Heart right ventricle (tissue), 16 donors: ENCODE data around the gene NAGS. TPM values are rescaled to one million over a fixed set of nuclear protein-coding genes. Genes with fewer than 3 reads are reported as not detected.

Experiments used
- ATAC-seq, 8 donors: fragments of 200-7000 bp; cut with Tn5 transposase; one replicate each; pipeline ENCODE4 v1.9.1; 2020; ENCODE audit warnings: mild to moderate bottlenecking in 8 of 8, moderate library complexity in 8 of 8, moderate number of reproducible peaks in 1 of 8
- DNase-seq, 2 donors: peaks; one replicate each; pipeline ENCODE4 v3.0.0-alpha.2; 2020
- H3K27ac ChIP-seq, 10 donors: fragments of 200-600 bp; sonication (generic) in 2 of 10; one replicate each; pipeline versions ENCODE4 v1.5.0 to v1.8.0; 2020 to 2022; ENCODE audit warnings: mild to moderate bottlenecking in 3 of 10
- H3K27me3 ChIP-seq, 7 donors: fragments of 200-600 bp; one replicate each; pipeline ENCODE4 v1.8.0; 2021 to 2022; ENCODE audit warnings: mild to moderate bottlenecking in 2 of 7
- H3K36me3 ChIP-seq, 9 donors: fragments of 200-600 bp; sonication (generic) in 1 of 9; one replicate each; pipeline versions ENCODE4 v1.5.0 to v1.8.0; 2020 to 2022; ENCODE audit warnings: mild to moderate bottlenecking in 2 of 9
- H3K4me1 ChIP-seq, 9 donors: fragments of 200-600 bp; sonication (generic) in 1 of 9; one replicate each; pipeline versions ENCODE4 v1.5.0 to v1.8.0; 2020 to 2022; ENCODE audit warnings: mild to moderate bottlenecking in 4 of 9
- H3K4me3 ChIP-seq, 10 donors: fragments of 200-600 bp; sonication (generic) in 2 of 10; one replicate each; pipeline versions ENCODE4 v1.5.0 to v1.8.0; 2020 to 2022; ENCODE audit warnings: mild to moderate bottlenecking in 7 of 10, moderate library complexity in 2 of 10
- H3K9me3 ChIP-seq, 11 donors: fragments of 200-600 bp in 10 of 11; sonication (generic) in 2 of 11; one replicate each; pipeline versions ENCODE4 v1.5.0 to v1.8.0; 2013 to 2022; ENCODE audit warnings: mild to moderate bottlenecking in 2 of 11, control low read depth in 1 of 11, moderate library complexity in 1 of 11
- CTCF ChIP-seq, 9 donors: fragments of 200-600 bp; sonication (generic) in 2 of 9; IDR thresholded peaks; one replicate each; pipeline versions ENCODE4 v1.5.0 to v1.8.0; 2021 to 2022; ENCODE audit warnings: antibody characterized with exemption in 9 of 9, mild to moderate bottlenecking in 5 of 9, moderate library complexity in 1 of 9
- WGBS, 2 donors: extraction: QIAGEN DNeasy Blood & Tissue Kit; methylation state at CpG; one replicate each; pipeline ENCODE4 v1.1.7; 2013; ENCODE audit warnings: inconsistent platforms in 1 of 2; 5-methylcytosine and 5-hydroxymethylcytosine counted together
- intact Hi-C, 10 donors: fragments of 100-400 bp; cut with DNase I; formaldehyde crosslinking; loops; one replicate each; pipeline versions ENCODE4 v1.11.1 to v1.14.2; 2022
- polyA plus RNA-seq, 2 donors: library from polyadenylated mRNA; stranded (reverse); fragments of 200-250 nt; gene quantifications; one replicate each; pipeline ENCODE4 v1.2.3, GENCODE V29; 2013
- total RNA-seq, 10 donors: library from RNA; stranded (reverse); fragmentation: NEBNext Ultra II Directional in 3 of 10; extraction: Animal tissue kit (Norgen Biotek cat#: 25700) in 3 of 10; gene quantifications; one replicate each; pipeline versions ENCODE4 v1.2.1 to v1.2.4, GENCODE V29; 2021 to 2023
- donor health status: Arrhythmogenic right ventricular cardiomyopathy.
- donor health status: ischemic (EF 13 %, LVEDD 7.1; RV severe dilation, severe dysfunction).
- donor health status: healthy with polysubstance abuse.
- donor health status: DM: no; HTN: yes; CAD: no.
- donor health status: DM: no; HTN: no; CAD: no.
- donor health status: ischemic (EF 25% LVEDD 6.9; RV normal size, moderate dysfunction).
- donor health status: ischemic (EF 25% LVEDD 5.7; RV mildly dilated, moderate dysfunction).
- donor health status: healthy.
- donor health status: DM: yes; HTN: yes; CAD: no.
- donor health status: Ischemic cardiomyopathy.
- donor health status: ischemic (EF 35%, LVEDD 5.7; RV mildly dilated, moderate dysfunction).
- donor health status: nonischemic (EF 11% LVEDD 7.7; RV severe dilation, severe dysfunction).
- donor health status: DM: yes; HTN: yes; CAD: no.
- donor health status: PGD.
- donor health status: ischemic (EF 29% LVEDD 5.4; RV normal size, mild dysfunction).
- donor health status: nonischemic (EF 23%, LVEDD 6.1; RV moderate dilation, normal function).

Gene NAGS
- total and polyA plus RNA-seq, 12 donors = 0.30 to 0.86 (median 0.53) TPM

GRCh38 chr17:44006272-44006597 is 1.8 kb downstream of the NAGS start:
- H3K27ac ChIP-seq = peak overlapping the region in 4 of 10 donors; percentile 17 to 75 (median 22)
- no peak for DNase-seq
- H3K4me3 ChIP-seq = peak overlapping the region; percentile 25 to 77 (median 64)
- no peaks in the 10 kb centered on the region for H3K9me3 ChIP-seq
- 2 to 3% methylated on average over 21 of the region's 21 CpGs for WGBS, 2 donors
- no peak for TF ChIP-seq CTCF (IDR thresholded peaks at IDR 0.05)
- peaks cover 0 to 22% (median 0%) of the 10 kb centered on the region in 9 donors for H3K36me3 ChIP-seq
- peaks cover 14 to 44% (median 25%) of the 10 kb centered on the region in 7 donors for H3K27me3 ChIP-seq
- intact Hi-C loops = loop anchor here in 5 of 10 donors (5.0 kb wide), 2 partner anchors 36 to 111 kb away; no protein-coding TSS in a partner anchor
- H3K4me1 ChIP-seq = peaks cover 18 to 51% (median 39%) of the 10 kb centered on the region in 9 donors
- peak in 4 of 8 donors; percentile 0 to 4 (median 2) for ATAC-seq

GRCh38 chr17:44006598-44007345 is 2.4 kb downstream of the NAGS start:
- peak; percentile 32 to 70 (median 56) for TF ChIP-seq CTCF (IDR thresholded peaks at IDR 0.05)
- H3K4me3 ChIP-seq = peak overlapping the region; percentile 27 to 77 (median 64)
- H3K27me3 ChIP-seq = peaks cover 14 to 43% (median 25%) of the 10 kb centered on the region in 7 donors
- WGBS, 2 donors = 0% methylated on average over 38 to 40 of the region's 40 CpGs
- peak; percentile 97 to 99 for DNase-seq
- H3K36me3 ChIP-seq = peaks cover 0 to 27% (median 0%) of the 10 kb centered on the region in 9 donors
- no peaks in the 10 kb centered on the region for H3K9me3 ChIP-seq
- intact Hi-C loops = loop anchor here in 5 of 10 donors (5.0 kb wide), 2 partner anchors 36 to 111 kb away; no protein-coding TSS in a partner anchor
- ATAC-seq = peak; percentile 89 to 96 (median 93)
- H3K4me1 ChIP-seq = peaks cover 18 to 55% (median 41%) of the 10 kb centered on the region in 9 donors
- peak overlapping the region in 6 of 10 donors; percentile 18 to 75 (median 39) for H3K27ac ChIP-seq

GRCh38 chr17:44007346-44008204 is 3.2 kb downstream of the NAGS start:
- peak in 4 of 8 donors; percentile 4 to 29 (median 10) for ATAC-seq
- H3K9me3 ChIP-seq = no peaks in the 10 kb centered on the region
- peaks cover 18 to 60% (median 44%) of the 10 kb centered on the region in 9 donors for H3K4me1 ChIP-seq
- peak in 1 of 2 donors; percentile 28 for DNase-seq
- peaks cover 14 to 35% (median 25%) of the 10 kb centered on the region in 7 donors for H3K27me3 ChIP-seq
- 6 to 8% methylated on average over 37 of the region's 37 CpGs for WGBS, 2 donors
- peak overlapping the region in 6 of 10 donors; percentile 18 to 73 (median 39) for H3K27ac ChIP-seq
- intact Hi-C loops = loop anchor here in 5 of 10 donors (5.0 kb wide), 2 partner anchors 35 to 110 kb away; no protein-coding TSS in a partner anchor
- H3K36me3 ChIP-seq = peaks cover 0 to 35% (median 0%) of the 10 kb centered on the region in 9 donors
- H3K4me3 ChIP-seq = peak overlapping the region; percentile 27 to 77 (median 64)
- peak in 1 of 9 donors; percentile 1 for TF ChIP-seq CTCF (IDR thresholded peaks at IDR 0.05)
